K562 (cell line): ENCODE measurements around the gene TMOD3. TPM values are rescaled to one million over a fixed set of nuclear protein-coding genes. Genes with fewer than 3 reads are reported as not detected.
A peak's percentile ranks its signal among the peaks of the same experiment; 100 is the strongest.

Experiments
- HNRNPH1 ChIP-seq: fragments of 200-400 bp; formaldehyde crosslinking; optimal IDR thresholded peaks from 2 replicates; pipeline ENCODE3; 2017; ENCODE audit warnings: low read depth, mild to moderate bottlenecking, low read length, moderate library complexity
- IRF2 ChIP-seq: sonication (generic); formaldehyde crosslinking; IDR thresholded peaks from 2 replicates; pipeline ENCODE4 v1.8.1; 2022; ENCODE audit warnings: mild to moderate bottlenecking, missing genetic modification reagents
- IRF9 ChIP-seq: fragments of 450-650 bp; IDR thresholded peaks from 2 replicates; pipeline ENCODE4 v1.6.1; 2016; ENCODE audit warnings: missing biosample characterization, missing genetic modification characterization
- JUNB ChIP-seq: fragments of 450-650 bp; formaldehyde crosslinking; conservative IDR thresholded peaks from 2 replicates; pipeline ENCODE4 v1.4.0; 2020; ENCODE audit warnings: mild to moderate bottlenecking
- LARP7 ChIP-seq: fragments of 450-650 bp; IDR thresholded peaks from 2 replicates; pipeline ENCODE4 v1.6.1; 2016
- NCOA2 ChIP-seq, 2 experiments: fragments of 450-650 bp; IDR thresholded peaks; 2 replicates each; pipeline ENCODE4 v1.6.1; 2018; ENCODE audit warnings: mild to moderate bottlenecking in 2 of 2, moderate library complexity in 1 of 2; ENCODE audit not compliant: partially characterized antibody in 2 of 2
- NFIC ChIP-seq: fragments of 450-650 bp; IDR thresholded peaks from 2 replicates; pipeline ENCODE4 v1.6.1; 2017; ENCODE audit warnings: mild to moderate bottlenecking, inconsistent platforms
- PCBP2 ChIP-seq: fragments of 200-400 bp; formaldehyde crosslinking; IDR thresholded peaks from 2 replicates; pipeline ENCODE4 v1.6.1; 2018; ENCODE audit warnings: low read length, low read depth, mild to moderate bottlenecking, moderate library complexity; ENCODE audit not compliant: poor library complexity, severe bottlenecking
- POLR2H ChIP-seq: IDR thresholded peaks from 2 replicates; pipeline ENCODE4 v1.6.1; 2016; ENCODE audit warnings: missing genetic modification characterization, low read depth, mild to moderate bottlenecking, control low read depth, missing compliant biosample characterization, moderate library complexity
- PURB ChIP-seq: sonication (generic); formaldehyde crosslinking; IDR thresholded peaks from 2 replicates; pipeline ENCODE4 v1.9.0; 2021; ENCODE audit warnings: low read depth, mild to moderate bottlenecking, missing genetic modification reagents
- RREB1 ChIP-seq: fragments of 250-450 bp; sonication (Bioruptor Pico); IDR thresholded peaks from 2 replicates; pipeline ENCODE4 v1.4.0; 2020
- ZC3H8 ChIP-seq: fragments of 450-650 bp; IDR thresholded peaks from 2 replicates; pipeline ENCODE4 v1.6.1; 2017
- ZNF146 ChIP-seq: IDR thresholded peaks from one replicate; pipeline ENCODE4 v1.6.1; 2018; ENCODE audit warnings: missing compliant biosample characterization; ENCODE audit not compliant: unreplicated experiment
- ZNF561 ChIP-seq: fragments of 450-650 bp; formaldehyde crosslinking; conservative IDR thresholded peaks from 2 replicates; pipeline ENCODE4 v1.4.0; 2020; ENCODE audit warnings: mild to moderate bottlenecking, moderate library complexity
- ZNF707 ChIP-seq: fragments of 250-450 bp; sonication (Bioruptor Pico); conservative IDR thresholded peaks from 2 replicates; pipeline ENCODE4 v1.8.0; 2022; ENCODE audit warnings: inconsistent platforms, mild to moderate bottlenecking, moderate library complexity
- polyA plus RNA-seq, 8 experiments: library from polyadenylated mRNA; depleted of rRNA in 4 of 8; stranded (reverse) in 5 of 8; unstranded in 3 of 8; fragments of >200 nt; fragmentation: Nextera tagmentation in 2 of 8; fragmentation: Illumina TruSeq in 1 of 8; extraction: Ambion mirVana in 2 of 8; extraction: Trizol in 1 of 8; gene quantifications; 2 replicates each; pipeline versions ENCODE4 v1.2.1 to v1.2.3, GENCODE V29; 2011 to 2014; ENCODE audit warnings: inconsistent platforms in 1 of 8, missing spikeins in 1 of 8
- total RNA-seq, 7 experiments: library from RNA; depleted of rRNA in 6 of 7; stranded (reverse); fragments of >200 nt in 6 of 7; fragmentation: Illumina TruSeq in 2 of 7; extraction: Trizol in 2 of 7; gene quantifications; 2 replicates each; pipeline versions ENCODE4 v1.2.1 to v1.2.3, GENCODE V29; 2011 to 2021; ENCODE audit warnings: low replicate concordance in 1 of 7
- TF ChIP-seq, protein P1 (sequence below): fragments of 150-350 bp; IDR thresholded peaks from 2 replicates; pipeline ENCODE4 v1.6.1; 2014; ENCODE audit warnings: low read depth, mild to moderate bottlenecking, low read length, borderline replicate concordance

TMOD3 gene
- total and polyA plus RNA-seq, 9 of the 15 experiments (the other 6 are each of a cell fraction or from before 2014, with no cell fraction given): 6.8 to 45.0 (median 30.9) TPM

- TF ChIP-seq, protein P1, sequence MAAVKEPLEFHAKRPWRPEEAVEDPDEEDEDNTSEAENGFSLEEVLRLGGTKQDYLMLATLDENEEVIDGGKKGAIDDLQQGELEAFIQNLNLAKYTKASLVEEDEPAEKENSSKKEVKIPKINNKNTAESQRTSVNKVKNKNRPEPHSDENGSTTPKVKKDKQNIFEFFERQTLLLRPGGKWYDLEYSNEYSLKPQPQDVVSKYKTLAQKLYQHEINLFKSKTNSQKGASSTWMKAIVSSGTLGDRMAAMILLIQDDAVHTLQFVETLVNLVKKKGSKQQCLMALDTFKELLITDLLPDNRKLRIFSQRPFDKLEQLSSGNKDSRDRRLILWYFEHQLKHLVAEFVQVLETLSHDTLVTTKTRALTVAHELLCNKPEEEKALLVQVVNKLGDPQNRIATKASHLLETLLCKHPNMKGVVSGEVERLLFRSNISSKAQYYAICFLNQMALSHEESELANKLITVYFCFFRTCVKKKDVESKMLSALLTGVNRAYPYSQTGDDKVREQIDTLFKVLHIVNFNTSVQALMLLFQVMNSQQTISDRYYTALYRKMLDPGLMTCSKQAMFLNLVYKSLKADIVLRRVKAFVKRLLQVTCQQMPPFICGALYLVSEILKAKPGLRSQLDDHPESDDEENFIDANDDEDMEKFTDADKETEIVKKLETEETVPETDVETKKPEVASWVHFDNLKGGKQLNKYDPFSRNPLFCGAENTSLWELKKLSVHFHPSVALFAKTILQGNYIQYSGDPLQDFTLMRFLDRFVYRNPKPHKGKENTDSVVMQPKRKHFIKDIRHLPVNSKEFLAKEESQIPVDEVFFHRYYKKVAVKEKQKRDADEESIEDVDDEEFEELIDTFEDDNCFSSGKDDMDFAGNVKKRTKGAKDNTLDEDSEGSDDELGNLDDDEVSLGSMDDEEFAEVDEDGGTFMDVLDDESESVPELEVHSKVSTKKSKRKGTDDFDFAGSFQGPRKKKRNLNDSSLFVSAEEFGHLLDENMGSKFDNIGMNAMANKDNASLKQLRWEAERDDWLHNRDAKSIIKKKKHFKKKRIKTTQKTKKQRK: no peak
- TF ChIP-seq PURB (CRISPR knock-in tag): no peak
- no peak for TF ChIP-seq HNRNPH1
- no peak for TF ChIP-seq ZC3H8
- no peak for TF ChIP-seq ZNF146 (CRISPR knock-in tag)
- no peak for TF ChIP-seq IRF2 (CRISPR knock-in tag)
- TF ChIP-seq ZNF707 (CRISPR knock-in tag): no peak
- no peak for TF ChIP-seq IRF9 (tag)
- TF ChIP-seq JUNB (CRISPR knock-in tag): no peak
- TF ChIP-seq PCBP2: no peak
- TF ChIP-seq NFIC: no peak
- peak; percentile 66 for TF ChIP-seq POLR2H
- no peak for TF ChIP-seq NCOA2 (IDR thresholded peaks at IDR 0.05; ENCODE audit: partially characterized antibody in 2 of 2)
- TF ChIP-seq RREB1: no peak
- TF ChIP-seq LARP7: no peak
- no peak for TF ChIP-seq ZNF561
Measured at GRCh38 chr15:51829376-51830275, at the start of gene TMOD3 (continued).
